Measurements from ENCODE around the gene DCANP1.

Gene DCANP1

DNA sequence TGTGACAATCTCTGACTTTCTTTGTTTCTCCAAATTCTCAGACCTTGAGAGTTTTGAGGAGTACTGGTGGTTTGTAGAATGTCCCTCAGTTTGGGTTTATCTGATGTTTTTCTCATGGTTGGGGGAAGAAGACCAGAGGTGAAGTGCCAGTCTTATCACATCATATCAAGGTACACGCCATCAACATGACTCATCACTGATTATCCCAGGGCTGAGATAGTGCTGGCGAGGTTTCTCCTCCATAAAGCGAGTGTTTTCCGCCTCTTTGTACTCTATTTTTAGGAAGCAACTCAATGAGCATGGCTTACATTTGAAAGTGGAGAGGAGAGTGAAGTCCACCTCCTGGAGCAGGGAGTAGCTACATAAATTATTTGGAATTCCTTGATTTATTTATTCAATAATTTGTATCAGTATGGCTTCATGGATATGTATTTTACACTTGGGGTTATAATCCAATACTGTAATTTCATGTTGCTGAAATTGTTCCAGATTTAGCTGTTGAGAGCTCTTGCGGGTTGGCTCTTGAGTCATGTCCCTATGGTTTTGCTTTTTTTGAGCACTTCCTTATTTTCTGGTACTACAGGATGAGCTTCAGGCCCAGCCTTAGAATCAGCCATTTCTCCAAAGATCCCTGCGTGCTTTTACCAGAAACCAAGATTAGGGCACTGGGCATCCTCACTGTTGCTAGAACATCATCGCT is 23.9 kb downstream of the DCANP1 start:
- H3K27me3 ChIP-seq (ENCODE audit: control insufficient read depth in 2 of 2, insufficient read depth in 2 of 2, low read length in 2 of 2): no peaks in the 10 kb centered on the region
- H3K4me1 ChIP-seq (ENCODE audit: control insufficient read depth in 2 of 2, insufficient read depth in 2 of 2, low read length in 2 of 2): peaks cover 0 to 6% of the 10 kb centered on the region in 2 donors
- no peaks in the 10 kb centered on the region for H3K9me3 ChIP-seq (ENCODE audit: control insufficient read depth in 2 of 2, low read length in 2 of 2)
- H3K27ac ChIP-seq (ENCODE audit: low read depth in 2 of 2, low read length in 2 of 2): peak overlapping the region in 1 of 2 donors; percentile 20
- no peak overlapping the region for H3K4me3 ChIP-seq (ENCODE audit: low read length in 2 of 2)
- no peaks in the 10 kb centered on the region for H3K36me3 ChIP-seq (ENCODE audit: control insufficient read depth in 2 of 2, insufficient read depth in 2 of 2, low read length in 2 of 2)
- no peak overlapping the region for H3K9ac ChIP-seq (ENCODE audit: low read depth in 1 of 2, low read length in 2 of 2)

DNA sequence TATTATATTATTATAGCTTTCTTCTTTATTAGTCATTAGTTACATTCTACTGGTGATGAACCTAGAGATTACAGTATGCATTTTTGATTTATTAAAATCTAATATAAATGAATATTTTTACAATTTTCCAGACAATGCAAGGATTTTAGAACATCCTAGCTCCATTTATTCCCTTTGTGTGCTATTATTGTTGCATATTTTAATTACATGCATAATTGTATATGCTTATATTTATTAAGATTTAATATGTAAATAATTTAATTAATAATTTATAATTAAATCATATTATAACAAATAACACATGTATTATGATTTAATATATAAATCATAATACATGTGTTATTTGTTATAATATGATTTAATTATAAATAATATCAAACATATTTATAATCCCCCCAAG is 24.7 kb downstream of the DCANP1 start:
- no peak overlapping the region for H3K4me3 ChIP-seq (ENCODE audit: low read length in 2 of 2)
- H3K36me3 ChIP-seq (ENCODE audit: control insufficient read depth in 2 of 2, insufficient read depth in 2 of 2, low read length in 2 of 2): no peaks in the 10 kb centered on the region
- peaks cover 0 to 6% of the 10 kb centered on the region in 2 donors for H3K4me1 ChIP-seq (ENCODE audit: control insufficient read depth in 2 of 2, insufficient read depth in 2 of 2, low read length in 2 of 2)
- no peaks in the 10 kb centered on the region for H3K27me3 ChIP-seq (ENCODE audit: control insufficient read depth in 2 of 2, insufficient read depth in 2 of 2, low read length in 2 of 2)
- no peaks in the 10 kb centered on the region for H3K9me3 ChIP-seq (ENCODE audit: control insufficient read depth in 2 of 2, low read length in 2 of 2)
- no peak overlapping the region for H3K27ac ChIP-seq (ENCODE audit: low read depth in 2 of 2, low read length in 2 of 2)
- H3K9ac ChIP-seq (ENCODE audit: low read depth in 1 of 2, low read length in 2 of 2): no peak overlapping the region

- H3K27ac ChIP-seq (ENCODE audit: low read depth in 2 of 2, low read length in 2 of 2): no peak overlapping the region
- no peaks in the 10 kb centered on the region for H3K27me3 ChIP-seq (ENCODE audit: control insufficient read depth in 2 of 2, insufficient read depth in 2 of 2, low read length in 2 of 2)
- no peak overlapping the region for H3K4me3 ChIP-seq (ENCODE audit: low read length in 2 of 2)
- H3K36me3 ChIP-seq (ENCODE audit: control insufficient read depth in 2 of 2, insufficient read depth in 2 of 2, low read length in 2 of 2): no peaks in the 10 kb centered on the region
- no peaks in the 10 kb centered on the region for H3K4me1 ChIP-seq (ENCODE audit: control insufficient read depth in 2 of 2, insufficient read depth in 2 of 2, low read length in 2 of 2)
- H3K9me3 ChIP-seq (ENCODE audit: control insufficient read depth in 2 of 2, low read length in 2 of 2): no peaks in the 10 kb centered on the region
- H3K9ac ChIP-seq (ENCODE audit: low read depth in 1 of 2, low read length in 2 of 2): no peak overlapping the region
These were observed 30.1 kb downstream of the DCANP1 start for GRCh38 chr5:135417083-135417482.

- no peaks in the 10 kb centered on the region for H3K4me1 ChIP-seq (ENCODE audit: control insufficient read depth in 2 of 2, insufficient read depth in 2 of 2, low read length in 2 of 2)
- H3K4me3 ChIP-seq (ENCODE audit: low read length in 2 of 2): no peak overlapping the region
- H3K9ac ChIP-seq (ENCODE audit: low read depth in 1 of 2, low read length in 2 of 2): no peak overlapping the region
- H3K36me3 ChIP-seq (ENCODE audit: control insufficient read depth in 2 of 2, insufficient read depth in 2 of 2, low read length in 2 of 2): no peaks in the 10 kb centered on the region
- no peaks in the 10 kb centered on the region for H3K27me3 ChIP-seq (ENCODE audit: control insufficient read depth in 2 of 2, insufficient read depth in 2 of 2, low read length in 2 of 2)
- no peak overlapping the region for H3K27ac ChIP-seq (ENCODE audit: low read depth in 2 of 2, low read length in 2 of 2)
- H3K9me3 ChIP-seq (ENCODE audit: control insufficient read depth in 2 of 2, low read length in 2 of 2): peaks cover 0 to 4% of the 10 kb centered on the region in 2 donors
These were observed 42.1 kb downstream of the DCANP1 start for GRCh38 chr5:135405082-135405481.

DNA sequence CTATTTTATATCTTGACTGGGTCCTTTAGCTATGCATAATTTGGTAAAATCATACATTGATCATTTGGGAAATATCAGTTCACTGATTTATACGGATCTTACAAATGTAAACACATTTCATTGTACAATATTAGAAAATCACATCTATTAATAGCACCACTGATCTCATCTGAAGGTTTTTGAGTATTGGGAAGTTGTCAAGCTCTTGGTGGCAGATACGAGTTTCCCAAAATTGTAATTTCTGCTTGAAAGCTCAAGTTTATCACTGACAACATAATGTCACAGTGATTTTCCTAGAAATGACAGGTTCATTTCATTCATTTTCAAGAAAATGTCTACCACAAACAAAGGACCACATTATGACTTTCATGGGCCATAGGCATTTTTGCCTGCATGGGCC is 45.1 kb downstream of the DCANP1 start:
- Histone ChIP-seq H3K27me3 (ENCODE audit: control insufficient read depth in 2 of 2, insufficient read depth in 2 of 2, low read length in 2 of 2) (no peaks in the 10 kb centered on the region), H3K36me3 (ENCODE audit: control insufficient read depth in 2 of 2, insufficient read depth in 2 of 2, low read length in 2 of 2) (no peaks in the 10 kb centered on the region), H3K4me3 (ENCODE audit: low read length in 2 of 2) (no peak overlapping the region), H3K27ac (ENCODE audit: low read depth in 2 of 2, low read length in 2 of 2) (no peak overlapping the region), H3K9ac (ENCODE audit: low read depth in 1 of 2, low read length in 2 of 2) (no peak overlapping the region), H3K9me3 (ENCODE audit: control insufficient read depth in 2 of 2, low read length in 2 of 2) (peaks cover 0 to 4% of the 10 kb centered on the region in 2 donors), H3K4me1 (ENCODE audit: control insufficient read depth in 2 of 2, insufficient read depth in 2 of 2, low read length in 2 of 2) (peaks cover 5 to 13% of the 10 kb centered on the region in 2 donors)

GRCh38 chr5:135400866-135401265 is 46.3 kb downstream of the DCANP1 start:
- Histone ChIP-seq H3K4me1 (ENCODE audit: control insufficient read depth in 2 of 2, insufficient read depth in 2 of 2, low read length in 2 of 2) (peaks cover 7 to 21% of the 10 kb centered on the region in 2 donors), H3K9me3 (ENCODE audit: control insufficient read depth in 2 of 2, low read length in 2 of 2) (peaks cover 0 to 4% of the 10 kb centered on the region in 2 donors), H3K4me3 (ENCODE audit: low read length in 2 of 2) (no peak overlapping the region), H3K9ac (ENCODE audit: low read depth in 1 of 2, low read length in 2 of 2) (no peak overlapping the region), H3K27ac (ENCODE audit: low read depth in 2 of 2, low read length in 2 of 2) (no peak overlapping the region), H3K36me3 (ENCODE audit: control insufficient read depth in 2 of 2, insufficient read depth in 2 of 2, low read length in 2 of 2) (no peaks in the 10 kb centered on the region), H3K27me3 (ENCODE audit: control insufficient read depth in 2 of 2, insufficient read depth in 2 of 2, low read length in 2 of 2) (no peaks in the 10 kb centered on the region)

- H3K4me3 ChIP-seq (ENCODE audit: low read length in 2 of 2): peak overlapping the region; percentile 68 to 83
- H3K27ac ChIP-seq (ENCODE audit: low read depth in 2 of 2, low read length in 2 of 2): peak overlapping the region; percentile 84 to 90
- H3K4me1 ChIP-seq (ENCODE audit: control insufficient read depth in 2 of 2, insufficient read depth in 2 of 2, low read length in 2 of 2): peaks cover 12 to 24% of the 10 kb centered on the region in 2 donors
- H3K9me3 ChIP-seq (ENCODE audit: control insufficient read depth in 2 of 2, low read length in 2 of 2): peaks cover 0 to 2% of the 10 kb centered on the region in 2 donors
- H3K9ac ChIP-seq (ENCODE audit: low read depth in 1 of 2, low read length in 2 of 2): peak overlapping the region; percentile 79 to 88
- H3K36me3 ChIP-seq (ENCODE audit: control insufficient read depth in 2 of 2, insufficient read depth in 2 of 2, low read length in 2 of 2): no peaks in the 10 kb centered on the region
- H3K27me3 ChIP-seq (ENCODE audit: control insufficient read depth in 2 of 2, insufficient read depth in 2 of 2, low read length in 2 of 2): no peaks in the 10 kb centered on the region
These were observed 47.2 kb downstream of the DCANP1 start for GRCh38 chr5:135399794-135400542.

- H3K9me3 ChIP-seq (ENCODE audit: control insufficient read depth in 2 of 2, low read length in 2 of 2): no peaks in the 10 kb centered on the region
- H3K27me3 ChIP-seq (ENCODE audit: control insufficient read depth in 2 of 2, insufficient read depth in 2 of 2, low read length in 2 of 2): no peaks in the 10 kb centered on the region
- peak within 1 kb of the TSS; percentile 84 to 90 for H3K27ac ChIP-seq (ENCODE audit: low read depth in 2 of 2, low read length in 2 of 2)
- peaks cover 18 to 24% of the 10 kb centered on the region in 2 donors for H3K4me1 ChIP-seq (ENCODE audit: control insufficient read depth in 2 of 2, insufficient read depth in 2 of 2, low read length in 2 of 2)
- H3K9ac ChIP-seq (ENCODE audit: low read depth in 1 of 2, low read length in 2 of 2): peak within 1 kb of the TSS; percentile 88
- no peaks in the 10 kb centered on the region for H3K36me3 ChIP-seq (ENCODE audit: control insufficient read depth in 2 of 2, insufficient read depth in 2 of 2, low read length in 2 of 2)
- peak within 1 kb of the TSS; percentile 68 to 83 for H3K4me3 ChIP-seq (ENCODE audit: low read length in 2 of 2)
These were observed 48.0 kb downstream of the DCANP1 start, which contains the start of gene MACROH2A1 for GRCh38 chr5:135398855-135399793. TSS of gene MACROH2A1 (minus strand) at chr5:135399231. CDS start at chr5:135389093, 10,138 bp downstream.

DNA sequence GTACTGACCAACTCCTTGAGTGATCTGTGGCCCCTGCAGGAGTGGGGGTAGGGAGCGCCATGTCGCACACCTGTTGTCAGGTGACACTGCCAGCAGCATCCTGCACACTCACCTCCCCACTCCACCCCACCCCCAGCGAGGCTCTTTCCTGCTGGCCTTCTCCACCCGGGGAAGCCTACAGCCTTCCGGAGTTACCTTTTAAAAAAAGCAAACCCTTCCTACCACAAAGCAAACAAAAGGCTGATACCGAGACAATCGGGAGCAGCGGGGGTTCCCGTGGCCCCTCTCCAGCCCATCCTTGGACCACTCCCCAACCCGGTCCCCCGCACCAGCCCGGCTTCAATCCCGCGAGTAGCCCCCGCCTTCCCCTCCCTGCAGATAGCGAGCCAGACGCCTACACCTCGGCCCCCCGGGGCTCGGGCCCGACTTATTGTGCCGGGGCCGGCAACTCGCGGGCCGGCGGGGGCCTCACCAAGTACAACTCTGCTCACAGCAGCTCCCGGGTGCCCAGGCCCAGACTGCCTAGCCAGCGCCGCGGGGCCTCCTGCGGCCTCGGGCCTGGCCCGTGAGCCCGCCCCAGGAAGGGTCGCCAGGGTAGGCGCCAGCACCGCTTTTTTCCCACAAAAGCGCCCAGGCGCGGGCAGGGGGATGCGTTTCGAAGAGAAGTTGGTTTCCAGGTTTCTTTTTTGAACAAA is 48.8 kb downstream of the DCANP1 start:
- Histone ChIP-seq H3K9ac (ENCODE audit: low read depth in 1 of 2, low read length in 2 of 2) (peak overlapping the region; percentile 88), H3K4me1 (ENCODE audit: control insufficient read depth in 2 of 2, insufficient read depth in 2 of 2, low read length in 2 of 2) (peaks cover 22 to 24% of the 10 kb centered on the region in 2 donors), H3K9me3 (ENCODE audit: control insufficient read depth in 2 of 2, low read length in 2 of 2) (no peaks in the 10 kb centered on the region), H3K27me3 (ENCODE audit: control insufficient read depth in 2 of 2, insufficient read depth in 2 of 2, low read length in 2 of 2) (no peaks in the 10 kb centered on the region), H3K27ac (ENCODE audit: low read depth in 2 of 2, low read length in 2 of 2) (peak overlapping the region; percentile 84 to 90), H3K4me3 (ENCODE audit: low read length in 2 of 2) (peak overlapping the region; percentile 68 to 83), H3K36me3 (ENCODE audit: control insufficient read depth in 2 of 2, insufficient read depth in 2 of 2, low read length in 2 of 2) (peaks cover 0 to 2% of the 10 kb centered on the region in 2 donors)

Measured in mucosa of rectum (tissue), 2 donors.